ENCODE results near the gene TBC1D2. TPM values are rescaled to one million over a fixed set of nuclear protein-coding genes. Genes with fewer than 3 reads are reported as not detected.

Gene TBC1D2
- total RNA-seq, 1 donor, result 26.9 TPM

GRCh38 chr9:98241357-98242300, 13.8 kb downstream of the TBC1D2 start:
- DNase-seq (ENCODE audit: low read depth in 2 of 3, low spot score in 2 of 3), result no peak

GRCh38 chr9:98240475-98240874, 15.0 kb downstream of the TBC1D2 start:
- DNase-seq (ENCODE audit: low read depth in 2 of 3, low spot score in 2 of 3), result no peak

- DNase-seq (ENCODE audit: low read depth in 2 of 3, low spot score in 2 of 3), result no peak
Observed at GRCh38 chr9:98236901-98237487, 18.5 kb downstream of the TBC1D2 start.

GRCh38 chr9:98235126-98235525, 20.3 kb downstream of the TBC1D2 start:
- no peak for DNase-seq (ENCODE audit: low read depth in 2 of 3, low spot score in 2 of 3)

- DNase-seq (ENCODE audit: low read depth in 2 of 3, low spot score in 2 of 3), result no peak
Observed at GRCh38 chr9:98234245-98234825, 21.1 kb downstream of the TBC1D2 start.

GRCh38 chr9:98232926-98233325, 22.5 kb downstream of the TBC1D2 start:
- DNase-seq (ENCODE audit: low read depth in 2 of 3, low spot score in 2 of 3), result no peak

- DNase-seq (ENCODE audit: low read depth in 2 of 3, low spot score in 2 of 3), result no peak
Observed at GRCh38 chr9:98231770-98232478, 23.5 kb downstream of the TBC1D2 start.

- DNase-seq (ENCODE audit: low read depth in 2 of 3, low spot score in 2 of 3), result no peak
Observed at GRCh38 chr9:98230789-98231188, 24.7 kb downstream of the TBC1D2 start.

GRCh38 chr9:98230304-98230703, 25.1 kb downstream of the TBC1D2 start:
- DNase-seq (ENCODE audit: low read depth in 2 of 3, low spot score in 2 of 3), result no peak

GRCh38 chr9:98229620-98230019, 25.8 kb downstream of the TBC1D2 start:
- DNase-seq (ENCODE audit: low read depth in 2 of 3, low spot score in 2 of 3), result no peak

- no peak for DNase-seq (ENCODE audit: low read depth in 2 of 3, low spot score in 2 of 3)
Observed at GRCh38 chr9:98229090-98229395, 26.4 kb downstream of the TBC1D2 start.

- no peak for DNase-seq (ENCODE audit: low read depth in 2 of 3, low spot score in 2 of 3)
Observed at GRCh38 chr9:98228392-98229089, 26.9 kb downstream of the TBC1D2 start.

GRCh38 chr9:98227883-98228282, 27.6 kb downstream of the TBC1D2 start:
- no peak for DNase-seq (ENCODE audit: low read depth in 2 of 3, low spot score in 2 of 3)

- DNase-seq (ENCODE audit: low read depth in 2 of 3, low spot score in 2 of 3), result no peak
Observed at GRCh38 chr9:98226957-98227356, 28.5 kb downstream of the TBC1D2 start.

GRCh38 chr9:98226516-98226915, 28.9 kb downstream of the TBC1D2 start:
- no peak for DNase-seq (ENCODE audit: low read depth in 2 of 3, low spot score in 2 of 3)

GRCh38 chr9:98225015-98225442, 30.4 kb downstream of the TBC1D2 start:
- DNase-seq (ENCODE audit: low read depth in 2 of 3, low spot score in 2 of 3), result no peak

GRCh38 chr9:98222885-98223691, 32.4 kb downstream of the TBC1D2 start:
- DNase-seq (ENCODE audit: low read depth in 2 of 3, low spot score in 2 of 3), result no peak

- DNase-seq (ENCODE audit: low read depth in 2 of 3, low spot score in 2 of 3), result no peak
Observed at GRCh38 chr9:98220911-98221310, 34.5 kb downstream of the TBC1D2 start.

- DNase-seq (ENCODE audit: low read depth in 2 of 3, low spot score in 2 of 3), result no peak
Observed at GRCh38 chr9:98219794-98220370, 35.6 kb downstream of the TBC1D2 start.

- no peak for DNase-seq (ENCODE audit: low read depth in 2 of 3, low spot score in 2 of 3)
Observed at GRCh38 chr9:98219364-98219716, 36.1 kb downstream of the TBC1D2 start.

Data from hematopoietic multipotent progenitor cell (in vitro differentiated cells).